ENCODE data around the gene RRAGC.

Gene RRAGC

DNA sequence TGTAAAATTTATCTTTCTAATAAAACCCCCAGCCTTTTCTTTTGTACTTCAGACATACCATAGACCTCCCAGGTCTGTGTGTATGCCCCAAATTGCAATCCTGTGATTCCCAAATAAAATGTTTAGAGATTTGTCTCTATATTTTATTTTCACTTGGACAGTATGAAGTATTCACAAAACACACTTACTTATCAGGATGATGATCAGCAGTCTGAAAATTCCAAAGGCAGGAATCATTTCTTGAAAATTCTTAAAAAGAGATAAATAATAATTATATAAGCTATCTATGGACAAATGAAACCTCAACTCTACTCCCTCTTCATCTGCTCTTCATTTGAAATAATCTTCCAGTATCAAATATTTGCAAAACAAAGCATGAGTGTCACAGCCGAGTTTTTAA, 33.4 kb upstream of the RRAGC start:
- H3K4me3 ChIP-seq (ENCODE audit: low read depth, low read length) = no peak overlapping the region
- TF ChIP-seq, protein P1, sequence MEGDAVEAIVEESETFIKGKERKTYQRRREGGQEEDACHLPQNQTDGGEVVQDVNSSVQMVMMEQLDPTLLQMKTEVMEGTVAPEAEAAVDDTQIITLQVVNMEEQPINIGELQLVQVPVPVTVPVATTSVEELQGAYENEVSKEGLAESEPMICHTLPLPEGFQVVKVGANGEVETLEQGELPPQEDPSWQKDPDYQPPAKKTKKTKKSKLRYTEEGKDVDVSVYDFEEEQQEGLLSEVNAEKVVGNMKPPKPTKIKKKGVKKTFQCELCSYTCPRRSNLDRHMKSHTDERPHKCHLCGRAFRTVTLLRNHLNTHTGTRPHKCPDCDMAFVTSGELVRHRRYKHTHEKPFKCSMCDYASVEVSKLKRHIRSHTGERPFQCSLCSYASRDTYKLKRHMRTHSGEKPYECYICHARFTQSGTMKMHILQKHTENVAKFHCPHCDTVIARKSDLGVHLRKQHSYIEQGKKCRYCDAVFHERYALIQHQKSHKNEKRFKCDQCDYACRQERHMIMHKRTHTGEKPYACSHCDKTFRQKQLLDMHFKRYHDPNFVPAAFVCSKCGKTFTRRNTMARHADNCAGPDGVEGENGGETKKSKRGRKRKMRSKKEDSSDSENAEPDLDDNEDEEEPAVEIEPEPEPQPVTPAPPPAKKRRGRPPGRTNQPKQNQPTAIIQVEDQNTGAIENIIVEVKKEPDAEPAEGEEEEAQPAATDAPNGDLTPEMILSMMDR (IDR thresholded peaks at IDR 0.05; ENCODE audit: borderline replicate concordance, insufficient read depth, low read depth, low read length) = no peak

DNA sequence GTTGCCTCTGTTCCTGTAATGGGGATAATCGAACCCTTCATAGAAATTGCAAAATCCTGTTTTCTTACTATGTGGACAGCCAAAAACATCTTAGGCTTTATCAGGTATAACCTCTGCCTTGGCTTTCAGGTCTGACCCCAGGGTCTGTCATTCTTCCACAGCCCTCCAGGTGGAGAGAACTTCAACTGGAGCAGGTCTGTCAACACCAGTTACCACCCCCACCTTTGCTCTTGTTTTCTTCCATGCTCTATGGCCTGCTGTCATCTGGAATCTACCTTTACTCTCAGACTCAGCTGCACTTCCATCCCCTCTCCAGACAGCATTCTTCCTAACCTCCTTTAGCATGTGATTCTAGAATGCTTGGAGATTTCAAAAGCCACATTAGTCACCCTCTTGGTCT, 32.2 kb upstream of the RRAGC start:
- H3K4me3 ChIP-seq (ENCODE audit: low read depth, low read length) = no peak overlapping the region
- TF ChIP-seq, protein P1 (IDR thresholded peaks at IDR 0.05; ENCODE audit: borderline replicate concordance, insufficient read depth, low read depth, low read length) = no peak

GRCh38 chr1:38889589-38889988, 30.0 kb upstream of the RRAGC start:
- H3K4me3 ChIP-seq (ENCODE audit: low read depth, low read length) = no peak overlapping the region
- TF ChIP-seq, protein P1 (IDR thresholded peaks at IDR 0.05; ENCODE audit: borderline replicate concordance, insufficient read depth, low read depth, low read length) = no peak

- H3K4me3 ChIP-seq (ENCODE audit: low read depth, low read length) = no peak overlapping the region
- TF ChIP-seq, protein P1 (IDR thresholded peaks at IDR 0.05; ENCODE audit: borderline replicate concordance, insufficient read depth, low read depth, low read length) = no peak
Measured at GRCh38 chr1:38888423-38889333, 29.1 kb upstream of the RRAGC start.

- TF ChIP-seq, protein P1 (IDR thresholded peaks at IDR 0.05; ENCODE audit: borderline replicate concordance, insufficient read depth, low read depth, low read length) = no peak
- no peak overlapping the region for H3K4me3 ChIP-seq (ENCODE audit: low read depth, low read length)
Measured at GRCh38 chr1:38885092-38885491, 25.5 kb upstream of the RRAGC start.

DNA sequence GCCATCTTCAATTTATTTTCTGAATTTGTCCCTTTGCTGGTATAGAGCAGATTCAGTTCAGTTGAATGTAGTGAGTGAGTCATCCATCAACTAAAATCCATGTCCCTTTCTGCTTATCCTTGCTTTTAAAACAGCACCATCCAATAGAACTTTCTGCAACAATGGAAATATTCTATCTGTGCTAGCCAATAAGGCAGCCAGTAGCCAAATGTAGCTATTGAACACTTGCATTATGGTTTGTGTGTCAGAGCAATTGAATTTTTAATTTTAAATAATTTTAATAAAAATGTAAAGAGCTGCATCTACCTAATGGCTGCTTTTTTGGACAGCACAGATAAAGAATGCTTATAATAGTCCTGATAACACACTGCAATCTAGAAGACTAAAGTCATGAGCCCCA, 21.9 kb upstream of the RRAGC start, which contains the start of gene GJA9:
TSS of gene GJA9 (minus strand) at position 101 of the 400 bp plus-strand sequence. CDS start 5,489 bp downstream, outside the sequence.
- H3K4me3 ChIP-seq (ENCODE audit: low read depth, low read length) = no peak within 1 kb of the TSS
- TF ChIP-seq, protein P1 (IDR thresholded peaks at IDR 0.05; ENCODE audit: borderline replicate concordance, insufficient read depth, low read depth, low read length) = no peak

DNA sequence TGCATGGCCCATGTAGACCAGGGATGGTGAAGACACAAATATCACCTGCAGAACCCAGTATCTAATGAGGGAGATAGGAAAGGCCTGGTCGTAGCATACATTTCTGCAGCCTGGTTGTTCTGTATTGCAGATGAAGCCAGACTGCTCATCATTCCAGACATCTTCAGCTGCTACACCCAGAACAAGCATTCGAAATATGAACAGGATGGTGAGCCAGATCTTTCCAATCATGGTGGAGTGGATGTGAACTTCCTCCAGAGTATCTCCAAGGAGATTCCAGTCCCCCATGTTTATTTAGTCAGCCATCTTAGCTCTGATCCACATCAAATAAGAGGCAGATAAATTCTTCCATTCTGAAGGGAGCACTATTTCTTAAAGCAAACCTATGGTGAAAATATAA, 16.2 kb upstream of the RRAGC start:
- H3K4me3 ChIP-seq (ENCODE audit: low read depth, low read length) = no peak overlapping the region
- TF ChIP-seq, protein P1 (IDR thresholded peaks at IDR 0.05; ENCODE audit: borderline replicate concordance, insufficient read depth, low read depth, low read length) = no peak
